Activated B cell treated with CpG ODN at 0.5 μM for 24 hours (primary cell): ENCODE results near the gene CD302. TPM values are rescaled to one million over a fixed set of nuclear protein-coding genes. Genes with fewer than 3 reads are reported as not detected.
"Not testable (repeated sequence)": the region's sequence is repeated elsewhere in the genome, so short reads cannot be mapped to it uniquely, and the experiment has no call there.

ENCODE experiments used
- ATAC-seq: fragments of 200-7000 bp; cut with Tn5 transposase; one replicate; pipeline ENCODE4 v1.10.0; 2021; ENCODE audit warnings: low read depth, mild to moderate bottlenecking, moderate library complexity
- CTCF ChIA-PET: fragments of 350-600 bp; sonication (Branson Sonifier 250); formaldehyde crosslinking; loops from one replicate; lab custom pipeline; 2021; ENCODE audit warnings: antibody characterized with exemption; lab: Charles Lee
- POLR2A ChIA-PET: fragments of 350-600 bp; sonication (Branson Sonifier 250); formaldehyde crosslinking; loops from one replicate; lab custom pipeline; 2021; ENCODE audit warnings: antibody characterized with exemption; lab: Charles Lee
- DNase-seq: peaks from one replicate; pipeline ENCODE4 v3.0.0; 2022
- H3K27ac Mint-ChIP-seq: one replicate; pipeline ENCODE4 v1.8.0; 2020; ENCODE audit warnings: mixed read lengths
- H3K27me3 Mint-ChIP-seq: one replicate; pipeline ENCODE4 v1.8.0; 2021; ENCODE audit warnings: mixed read lengths
- H3K36me3 Mint-ChIP-seq: one replicate; pipeline ENCODE4 v1.8.0; 2021; ENCODE audit warnings: low read depth, mixed read lengths
- H3K4me1 Mint-ChIP-seq: one replicate; pipeline ENCODE4 v1.8.0; 2021; ENCODE audit warnings: mixed read lengths
- H3K4me3 Mint-ChIP-seq: one replicate; pipeline ENCODE4 v1.8.0; 2020; ENCODE audit warnings: mild to moderate bottlenecking, mixed read lengths
- H3K9me3 Mint-ChIP-seq: one replicate; pipeline ENCODE4 v1.8.0; 2020; ENCODE audit warnings: mixed read lengths
- intact Hi-C: fragments of 100-400 bp; cut with micrococcal nuclease; formaldehyde crosslinking; loops from one replicate; pipeline ENCODE4 v1.15.1; 2024
- total RNA-seq: library from RNA; stranded (reverse); gene quantifications from 2 replicates; pipeline ENCODE4 v1.2.3, GENCODE V29; 2022
- TF ChIP-seq, protein P1 (sequence below): fragments of 200-600 bp; IDR thresholded peaks from one replicate; pipeline ENCODE4 v1.8.0; 2022; ENCODE audit warnings: antibody characterized with exemption, mild to moderate bottlenecking

The CD302 gene
- total RNA-seq, 1 donor from 2014 or later = 1.2 TPM

DNA sequence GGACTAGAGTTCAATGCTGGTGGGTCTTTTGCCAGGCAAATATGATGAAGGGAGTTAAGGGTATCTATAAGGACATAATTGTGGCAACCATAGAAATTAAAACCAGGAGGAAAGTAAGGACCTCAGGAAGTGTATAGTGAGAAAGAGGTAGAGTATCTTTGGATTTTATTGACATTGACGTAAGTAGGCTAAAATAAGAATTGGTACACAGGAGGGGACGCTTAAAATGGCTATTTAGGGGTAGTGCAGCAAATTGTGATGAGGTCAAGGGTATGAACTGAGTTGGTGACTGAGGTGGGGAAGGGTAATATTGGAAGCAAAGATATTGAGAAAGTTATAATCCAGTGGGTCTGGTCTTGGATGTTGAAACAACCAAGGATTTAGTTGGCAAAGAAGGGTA lies 43.0 kb downstream of the CD302 start:
- no peaks in the 10 kb centered on the region for H3K4me1 Mint-ChIP-seq
- DNase-seq = no peak
- H3K27ac Mint-ChIP-seq = no peak overlapping the region
- intact Hi-C loops = loop anchor here (1.0 to 5.0 kb wide), 3 partner anchors 167 to 214 kb away; no protein-coding TSS in a partner anchor
- no peaks in the 10 kb centered on the region for H3K27me3 Mint-ChIP-seq
- peaks cover 57% of the 10 kb centered on the region for H3K36me3 Mint-ChIP-seq
- CTCF ChIA-PET = no interaction called here
- ATAC-seq = no peak
- no peak overlapping the region for H3K4me3 Mint-ChIP-seq
- no peaks in the 10 kb centered on the region for H3K9me3 Mint-ChIP-seq
- TF ChIP-seq, protein P1, sequence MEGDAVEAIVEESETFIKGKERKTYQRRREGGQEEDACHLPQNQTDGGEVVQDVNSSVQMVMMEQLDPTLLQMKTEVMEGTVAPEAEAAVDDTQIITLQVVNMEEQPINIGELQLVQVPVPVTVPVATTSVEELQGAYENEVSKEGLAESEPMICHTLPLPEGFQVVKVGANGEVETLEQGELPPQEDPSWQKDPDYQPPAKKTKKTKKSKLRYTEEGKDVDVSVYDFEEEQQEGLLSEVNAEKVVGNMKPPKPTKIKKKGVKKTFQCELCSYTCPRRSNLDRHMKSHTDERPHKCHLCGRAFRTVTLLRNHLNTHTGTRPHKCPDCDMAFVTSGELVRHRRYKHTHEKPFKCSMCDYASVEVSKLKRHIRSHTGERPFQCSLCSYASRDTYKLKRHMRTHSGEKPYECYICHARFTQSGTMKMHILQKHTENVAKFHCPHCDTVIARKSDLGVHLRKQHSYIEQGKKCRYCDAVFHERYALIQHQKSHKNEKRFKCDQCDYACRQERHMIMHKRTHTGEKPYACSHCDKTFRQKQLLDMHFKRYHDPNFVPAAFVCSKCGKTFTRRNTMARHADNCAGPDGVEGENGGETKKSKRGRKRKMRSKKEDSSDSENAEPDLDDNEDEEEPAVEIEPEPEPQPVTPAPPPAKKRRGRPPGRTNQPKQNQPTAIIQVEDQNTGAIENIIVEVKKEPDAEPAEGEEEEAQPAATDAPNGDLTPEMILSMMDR = no peak
- POLR2A ChIA-PET = no interaction called here

DNA sequence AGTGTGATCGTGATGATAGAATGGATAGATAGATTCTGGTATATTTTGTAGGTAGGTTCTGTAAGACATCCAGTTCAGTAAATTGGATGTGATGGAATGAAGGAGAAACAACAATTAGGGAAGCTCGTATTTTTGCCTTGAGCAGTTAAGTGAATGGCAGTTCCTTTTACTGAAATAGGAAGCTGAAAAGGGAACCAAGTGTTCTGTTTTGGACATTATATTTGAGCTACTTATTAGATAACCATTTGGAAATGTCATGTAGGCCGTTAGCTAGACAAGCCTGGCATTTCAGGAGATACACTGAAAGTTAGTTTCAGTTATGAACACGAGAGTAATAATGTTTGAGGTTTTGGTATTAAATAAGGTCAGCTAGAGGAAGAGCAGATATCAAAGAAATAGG lies 44.2 kb downstream of the CD302 start:
- no peak for ATAC-seq
- ChIA-PET POLR2A (no interaction called here), CTCF (no interaction called here)
- H3K27me3 Mint-ChIP-seq = no peaks in the 10 kb centered on the region
- intact Hi-C loops = loop anchor here (2.0 kb wide), 1 partner anchor 215 kb away; no protein-coding TSS in a partner anchor
- H3K27ac Mint-ChIP-seq = no peak overlapping the region
- peaks cover 57% of the 10 kb centered on the region for H3K36me3 Mint-ChIP-seq
- no peak overlapping the region for H3K4me3 Mint-ChIP-seq
- no peak for DNase-seq
- no peaks in the 10 kb centered on the region for H3K9me3 Mint-ChIP-seq
- TF ChIP-seq, protein P1 = no peak
- no peaks in the 10 kb centered on the region for H3K4me1 Mint-ChIP-seq

DNA sequence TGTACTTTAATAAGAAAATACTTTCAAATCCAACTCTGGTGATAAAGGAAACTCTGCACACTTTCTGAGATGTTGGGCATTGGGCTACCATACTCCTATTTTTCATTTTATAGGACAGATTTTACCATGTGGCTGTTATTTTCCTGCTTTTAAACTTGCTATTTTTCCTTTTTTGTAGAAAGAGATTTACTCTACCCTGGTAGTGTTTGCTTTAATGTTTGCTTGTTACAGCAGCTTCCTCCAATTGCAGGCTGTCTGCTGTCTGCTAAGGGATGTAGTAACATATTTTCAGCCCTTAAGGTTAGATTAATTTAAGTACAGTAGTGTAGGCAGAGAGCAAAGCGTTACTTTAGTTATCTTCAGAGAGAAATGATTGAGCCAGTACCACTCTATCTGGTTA lies 47.1 kb downstream of the CD302 start:
- Mint-ChIP-seq H3K27me3 (no peaks in the 10 kb centered on the region), H3K4me1 (no peaks in the 10 kb centered on the region), H3K9me3 (no peaks in the 10 kb centered on the region), H3K4me3 (no peak overlapping the region), H3K27ac (no peak overlapping the region), H3K36me3 (peaks cover 61% of the 10 kb centered on the region)
- intact Hi-C loops = no loop called here
- ChIA-PET CTCF (no interaction called here), POLR2A (no interaction called here)
- DNase-seq (no peak), ATAC-seq (no peak)
- TF ChIP-seq, protein P1 = no peak

DNA sequence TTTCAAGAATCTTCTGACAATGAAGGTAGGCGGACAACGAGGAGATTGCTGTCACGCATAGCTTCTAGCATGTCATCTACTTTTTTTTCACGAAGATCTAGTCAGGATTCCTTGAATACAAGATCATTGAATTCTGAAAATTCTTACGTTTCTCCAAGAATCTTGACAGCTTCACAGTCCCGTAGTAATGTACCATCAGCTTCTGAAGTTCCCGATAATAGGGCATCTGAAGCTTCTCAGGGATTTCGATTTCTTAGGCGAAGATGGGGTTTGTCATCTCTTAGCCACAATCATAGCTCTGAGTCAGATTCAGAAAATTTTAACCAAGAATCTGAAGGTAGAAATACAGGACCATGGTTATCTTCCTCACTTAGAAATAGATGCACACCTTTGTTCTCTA lies 49.9 kb downstream of the CD302 start:
- Mint-ChIP-seq H3K4me1 (no peaks in the 10 kb centered on the region), H3K36me3 (peaks cover 83% of the 10 kb centered on the region), H3K27ac (no peak overlapping the region), H3K27me3 (no peaks in the 10 kb centered on the region), H3K4me3 (no peak overlapping the region), H3K9me3 (no peaks in the 10 kb centered on the region)
- ChIA-PET CTCF (no interaction called here), POLR2A (no interaction called here)
- intact Hi-C loops = no loop called here
- DNase-seq (no peak), ATAC-seq (no peak)
- TF ChIP-seq, protein P1 = no peak

DNA sequence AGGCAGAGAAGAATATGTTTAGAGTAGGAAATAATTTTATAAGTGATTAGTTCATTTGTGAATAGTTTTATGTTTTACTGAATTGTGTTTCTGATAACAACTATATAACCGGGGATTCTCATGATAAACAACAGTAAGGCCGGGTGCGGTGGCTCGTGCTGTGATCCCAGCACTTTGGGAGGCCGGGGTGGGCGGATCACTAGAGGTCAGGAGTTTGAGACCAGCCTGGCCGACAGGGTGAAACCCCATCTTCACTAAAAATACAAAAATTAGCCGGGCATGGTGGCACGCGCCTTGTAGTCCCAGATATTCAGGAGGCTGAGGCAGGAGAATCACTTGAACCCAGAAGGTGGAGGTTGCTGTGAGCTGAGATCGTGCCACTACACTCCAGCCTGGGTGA lies 52.8 kb downstream of the CD302 start:
- DNase-seq, H3K27ac Mint-ChIP-seq, H3K9me3 Mint-ChIP-seq, H3K4me3 Mint-ChIP-seq, H3K27me3 Mint-ChIP-seq, H3K4me1 Mint-ChIP-seq, intact Hi-C loops, ATAC-seq, CTCF ChIA-PET, POLR2A ChIA-PET: not testable (repeated sequence)
- peaks cover 74% of the 10 kb centered on the region for H3K36me3 Mint-ChIP-seq

DNA sequence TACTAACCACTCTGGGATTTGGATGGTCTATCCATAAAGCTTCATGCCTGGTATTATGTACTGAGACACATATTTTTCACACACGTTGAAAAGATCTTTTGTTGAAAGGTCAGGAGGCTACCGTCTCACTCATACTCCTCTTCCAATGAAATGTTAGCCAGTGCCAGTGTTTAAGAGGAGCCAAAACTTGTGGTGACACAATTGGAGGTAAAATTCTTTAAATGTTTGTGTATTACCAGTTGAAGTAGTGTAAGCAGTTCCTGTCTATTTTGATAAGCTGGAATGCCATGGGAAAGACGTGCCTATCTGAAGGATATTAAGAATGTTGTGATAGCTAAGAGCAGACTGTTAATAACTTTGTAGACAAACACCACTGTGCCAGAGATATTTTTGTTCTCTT lies 53.6 kb downstream of the CD302 start:
- DNase-seq (no peak), ATAC-seq (no peak)
- ChIA-PET CTCF (no interaction called here), POLR2A (no interaction called here)
- Mint-ChIP-seq H3K9me3 (no peaks in the 10 kb centered on the region), H3K27me3 (no peaks in the 10 kb centered on the region), H3K27ac (no peak overlapping the region), H3K4me3 (no peak overlapping the region), H3K36me3 (peaks cover 76% of the 10 kb centered on the region), H3K4me1 (no peaks in the 10 kb centered on the region)
- intact Hi-C loops = no loop called here
- TF ChIP-seq, protein P1 = no peak
